HT1080 (cell line): ENCODE measurements around the gene TMEM119. TPM values are rescaled to one million over a fixed set of nuclear protein-coding genes. Genes with fewer than 3 reads are reported as not detected.

Experiments used
- DNase-seq: peaks from one replicate; pipeline ENCODE4 v3.0.0-alpha.2; 2015; ENCODE audit warnings: low read depth
- total RNA-seq: library from RNA; depleted of rRNA; stranded (reverse); fragments of >200 nt; shearing (Covaris generic); gene quantifications from 2 replicates; pipeline ENCODE4 v1.2.3, GENCODE V29; 2014; rRNA removed

TMEM119 gene
- total RNA-seq, 1 experiment from 2014 or later = 0.23 TPM

DNA sequence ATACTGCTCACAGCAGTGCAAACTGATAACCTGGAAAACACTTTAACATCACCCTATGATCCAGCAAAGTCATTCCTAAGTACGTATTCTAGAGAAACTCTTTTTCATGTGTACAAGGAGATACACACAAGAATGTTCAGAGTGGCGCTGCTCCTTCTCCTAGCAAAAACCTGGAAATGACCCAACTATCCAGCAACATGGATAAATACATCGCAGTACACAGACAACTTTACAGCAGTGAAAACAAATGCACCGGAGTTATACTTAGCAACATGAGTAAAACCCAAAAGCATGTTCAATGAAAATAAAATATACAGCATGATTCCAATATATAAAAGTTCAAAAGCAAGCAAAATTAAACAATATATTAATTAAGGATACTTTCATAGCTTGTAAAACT is 55.6 kb downstream of the TMEM119 start:
- no peak for DNase-seq

Other genes starting within 250 kb of the TMEM119 start
- 4.7 and 5.3 TPM in 2 replicates for gene FICD, start 82.8 kb downstream of the TMEM119 start, total RNA-seq
- gene SART3, start 36.9 kb downstream of the TMEM119 start, total RNA-seq = 171 and 229 TPM in 2 replicates
- gene ISCU, start 35.5 kb downstream of the TMEM119 start, total RNA-seq = 183 and 190 TPM in 2 replicates
- gene SELPLG, start 35.8 kb upstream of the TMEM119 start, total RNA-seq = 1.1 TPM in 1 of 2 replicates, not detected in the other
- gene CORO1C, start 133.4 kb upstream of the TMEM119 start, total RNA-seq = 186 and 210 TPM in 2 replicates